HepG2 (cell line): ENCODE measurements around the gene INO80B. TPM values are rescaled to one million over a fixed set of nuclear protein-coding genes. Genes with fewer than 3 reads are reported as not detected.

ENCODE experiments used
- ARNTL ChIP-seq: sonication (generic); formaldehyde crosslinking; IDR thresholded peaks from 2 replicates; pipeline ENCODE4 v1.4.0; 2020; ENCODE audit warnings: mild to moderate bottlenecking, missing genetic modification reagents
- ETV5 ChIP-seq: IDR thresholded peaks from 2 replicates; pipeline ENCODE4 v1.6.1; 2018; ENCODE audit warnings: missing biosample characterization, missing genetic modification reagents, inconsistent platforms, borderline replicate concordance
- FOSL2 ChIP-seq: sonication (generic); formaldehyde crosslinking; IDR thresholded peaks from 2 replicates; pipeline ENCODE4 v1.4.0; 2020; ENCODE audit warnings: missing genetic modification reagents
- FOXK1 ChIP-seq: sonication (generic); formaldehyde crosslinking; IDR thresholded peaks from 2 replicates; pipeline ENCODE4 v1.4.0; 2020; ENCODE audit warnings: low read depth, missing genetic modification reagents, borderline replicate concordance
- GTF3A ChIP-seq: sonication (generic); formaldehyde crosslinking; conservative IDR thresholded peaks from 2 replicates; pipeline ENCODE4 v1.4.0; 2020; ENCODE audit warnings: mild to moderate bottlenecking, missing genetic modification reagents
- IRX3 ChIP-seq: sonication (generic); formaldehyde crosslinking; IDR thresholded peaks from 2 replicates; pipeline ENCODE4 v1.8.1; 2023; ENCODE audit warnings: mild to moderate bottlenecking, low read depth, missing genetic modification reagents, borderline replicate concordance
- JUND ChIP-seq: sonication (generic); formaldehyde crosslinking; IDR thresholded peaks from 2 replicates; pipeline ENCODE4 v1.8.0; 2022; ENCODE audit warnings: mild to moderate bottlenecking, missing genetic modification reagents
- KLF12 ChIP-seq: sonication (generic); formaldehyde crosslinking; IDR thresholded peaks from 2 replicates; pipeline ENCODE4 v1.4.0; 2020; ENCODE audit warnings: missing genetic modification reagents, borderline replicate concordance
- PRPF4 ChIP-seq: fragments of 200-400 bp; formaldehyde crosslinking; IDR thresholded peaks from 2 replicates; pipeline ENCODE4 v1.6.1; 2016; ENCODE audit warnings: low read length, low read depth; ENCODE audit not compliant: poor library complexity, severe bottlenecking
- RBFOX2 ChIP-seq: fragments of 200-400 bp; formaldehyde crosslinking; IDR thresholded peaks from 2 replicates; pipeline ENCODE4 v1.6.1; 2017; ENCODE audit warnings: low read depth, mild to moderate bottlenecking, low read length
- RBM39 ChIP-seq: fragments of 200-400 bp; formaldehyde crosslinking; IDR thresholded peaks from one replicate; pipeline ENCODE4 v1.6.1; 2018; ENCODE audit warnings: antibody characterized with exemption, mild to moderate bottlenecking, low read depth, low read length; ENCODE audit not compliant: poor library complexity, severe bottlenecking
- SATB2 ChIP-seq: sonication (generic); formaldehyde crosslinking; IDR thresholded peaks from 2 replicates; pipeline ENCODE4 v1.5.0; 2020; ENCODE audit warnings: missing genetic modification reagents
- SKI ChIP-seq: fragments of 450-650 bp; IDR thresholded peaks from one replicate; pipeline ENCODE4 v1.6.1; 2018; ENCODE audit warnings: mild to moderate bottlenecking; ENCODE audit not compliant: partially characterized antibody
- SRF ChIP-seq: IDR thresholded peaks from 2 replicates; pipeline ENCODE4 v1.6.1; 2011; ENCODE audit warnings: mild to moderate bottlenecking, low read depth, low read length, moderate library complexity
- SRSF9 ChIP-seq: fragments of 200-400 bp; formaldehyde crosslinking; IDR thresholded peaks from 2 replicates; pipeline ENCODE4 v1.6.1; 2018; ENCODE audit warnings: borderline replicate concordance, mild to moderate bottlenecking, low read depth, low read length; ENCODE audit not compliant: insufficient read depth, poor library complexity, severe bottlenecking
- ZNF274 ChIP-seq: sonication (generic); formaldehyde crosslinking; IDR thresholded peaks from 2 replicates; pipeline ENCODE4 v1.5.1; 2020; ENCODE audit warnings: mild to moderate bottlenecking, missing genetic modification reagents
- ZNF572 ChIP-seq: sonication (generic); formaldehyde crosslinking; IDR thresholded peaks from 2 replicates; pipeline ENCODE4 v1.5.1; 2020; ENCODE audit warnings: mild to moderate bottlenecking, missing genetic modification reagents
- ZNF652 ChIP-seq: IDR thresholded peaks from 2 replicates; pipeline ENCODE4 v1.6.1; 2016; ENCODE audit warnings: low read depth, borderline replicate concordance
- polyA plus RNA-seq, 8 experiments: library from polyadenylated mRNA; depleted of rRNA in 3 of 8; stranded (reverse) in 7 of 8; unstranded in 1 of 8; fragments of >200 nt; fragmentation: Illumina TruSeq in 4 of 8; extraction: Trizol in 4 of 8; gene quantifications; 2 replicates each; pipeline versions ENCODE4 v1.2.1 to v1.2.3, GENCODE V29; 2011 to 2016; ENCODE audit warnings: low read depth in 4 of 8, missing spikeins in 1 of 8, mixed read lengths in 1 of 8; ENCODE audit not compliant: insufficient read depth in 1 of 8
- total RNA-seq, 5 experiments: library from RNA; depleted of rRNA; stranded (reverse); fragments of >200 nt; fragmentation: Illumina TruSeq; extraction: Trizol; gene quantifications; 2 replicates each; pipeline ENCODE4 v1.2.3, GENCODE V29; 2016; ENCODE audit warnings: low read depth in 1 of 5
- TF ChIP-seq, protein P1 (sequence below): sonication (generic); formaldehyde crosslinking; IDR thresholded peaks from 2 replicates; pipeline ENCODE4 v1.4.0; 2020; ENCODE audit warnings: missing genetic modification reagents, mild to moderate bottlenecking, borderline replicate concordance
- TF ChIP-seq, protein P2 (sequence below): sonication (generic); formaldehyde crosslinking; IDR thresholded peaks from 2 replicates; pipeline ENCODE4 v1.5.0; 2020; ENCODE audit warnings: missing genetic modification reagents
- TF ChIP-seq, protein P3 (sequence below): sonication (generic); formaldehyde crosslinking; IDR thresholded peaks from 2 replicates; pipeline ENCODE4 v1.4.0; 2020; ENCODE audit warnings: mild to moderate bottlenecking, missing genetic modification reagents

The INO80B gene
- total and polyA plus RNA-seq, 2 of the 13 experiments (the other 11 are each of a cell fraction or from before 2014, with no cell fraction given), result 6.2 to 14.5 TPM

GRCh38 chr2:74502720-74503505, 48.0 kb downstream of the INO80B start (continued):
- TF ChIP-seq RBM39 (peak; percentile 74), KLF12 (CRISPR knock-in tag) (no peak), PRPF4 (no peak), SRF (no peak), GTF3A (CRISPR knock-in tag) (0 out of 2 replicates have a peak, but pooled peaks have one; percentile 64), SATB2 (0 out of 2 replicates have a peak, but pooled peaks have one; percentile 25), ZNF652 (CRISPR knock-in tag) (no peak), JUND (CRISPR knock-in tag) (peak; percentile 55; the same call in 1 of the 2 replicates), FOXK1 (CRISPR knock-in tag) (0 out of 2 replicates have a peak, but pooled peaks have one; percentile 15), SRSF9 (no peak), ARNTL (CRISPR knock-in tag) (peak; percentile 52; the same call in 1 of the 2 replicates), ZNF274 (CRISPR knock-in tag) (peak; percentile 60; the same call in 1 of the 2 replicates), ETV5 (peak; percentile 87), SKI (peak; percentile 48), ZNF572 (CRISPR knock-in tag) (peak; percentile 98), FOSL2 (CRISPR knock-in tag) (peak; percentile 87), IRX3 (peak; percentile 65; the same call in 1 of the 2 replicates), RBFOX2 (peak; percentile 97)
- TF ChIP-seq, protein P1, sequence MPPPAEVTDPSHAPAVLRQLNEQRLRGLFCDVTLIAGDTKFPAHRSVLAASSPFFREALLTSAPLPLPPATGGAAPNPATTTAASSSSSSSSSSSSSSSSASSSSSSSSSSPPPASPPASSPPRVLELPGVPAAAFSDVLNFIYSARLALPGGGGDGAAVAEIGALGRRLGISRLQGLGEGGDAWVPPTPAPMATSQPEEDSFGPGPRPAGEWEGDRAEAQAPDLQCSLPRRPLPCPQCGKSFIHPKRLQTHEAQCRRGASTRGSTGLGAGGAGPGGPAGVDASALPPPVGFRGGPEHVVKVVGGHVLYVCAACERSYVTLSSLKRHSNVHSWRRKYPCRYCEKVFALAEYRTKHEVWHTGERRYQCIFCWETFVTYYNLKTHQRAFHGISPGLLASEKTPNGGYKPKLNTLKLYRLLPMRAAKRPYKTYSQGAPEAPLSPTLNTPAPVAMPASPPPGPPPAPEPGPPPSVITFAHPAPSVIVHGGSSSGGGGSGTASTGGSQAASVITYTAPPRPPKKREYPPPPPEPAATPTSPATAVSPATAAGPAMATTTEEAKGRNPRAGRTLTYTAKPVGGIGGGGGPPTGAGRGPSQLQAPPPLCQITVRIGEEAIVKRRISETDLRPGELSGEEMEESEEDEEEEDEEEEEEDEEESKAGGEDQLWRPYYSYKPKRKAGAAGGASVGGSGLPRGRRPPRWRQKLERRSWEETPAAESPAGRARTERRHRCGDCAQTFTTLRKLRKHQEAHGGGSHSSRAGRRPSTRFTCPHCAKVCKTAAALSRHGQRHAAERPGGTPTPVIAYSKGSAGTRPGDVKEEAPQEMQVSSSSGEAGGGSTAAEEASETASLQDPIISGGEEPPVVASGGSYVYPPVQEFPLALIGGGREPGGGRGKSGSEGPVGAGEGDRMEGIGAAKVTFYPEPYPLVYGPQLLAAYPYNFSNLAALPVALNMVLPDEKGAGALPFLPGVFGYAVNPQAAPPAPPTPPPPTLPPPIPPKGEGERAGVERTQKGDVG, result peak; percentile 91; the same call in 1 of the 2 replicates
- TF ChIP-seq, protein P2, sequence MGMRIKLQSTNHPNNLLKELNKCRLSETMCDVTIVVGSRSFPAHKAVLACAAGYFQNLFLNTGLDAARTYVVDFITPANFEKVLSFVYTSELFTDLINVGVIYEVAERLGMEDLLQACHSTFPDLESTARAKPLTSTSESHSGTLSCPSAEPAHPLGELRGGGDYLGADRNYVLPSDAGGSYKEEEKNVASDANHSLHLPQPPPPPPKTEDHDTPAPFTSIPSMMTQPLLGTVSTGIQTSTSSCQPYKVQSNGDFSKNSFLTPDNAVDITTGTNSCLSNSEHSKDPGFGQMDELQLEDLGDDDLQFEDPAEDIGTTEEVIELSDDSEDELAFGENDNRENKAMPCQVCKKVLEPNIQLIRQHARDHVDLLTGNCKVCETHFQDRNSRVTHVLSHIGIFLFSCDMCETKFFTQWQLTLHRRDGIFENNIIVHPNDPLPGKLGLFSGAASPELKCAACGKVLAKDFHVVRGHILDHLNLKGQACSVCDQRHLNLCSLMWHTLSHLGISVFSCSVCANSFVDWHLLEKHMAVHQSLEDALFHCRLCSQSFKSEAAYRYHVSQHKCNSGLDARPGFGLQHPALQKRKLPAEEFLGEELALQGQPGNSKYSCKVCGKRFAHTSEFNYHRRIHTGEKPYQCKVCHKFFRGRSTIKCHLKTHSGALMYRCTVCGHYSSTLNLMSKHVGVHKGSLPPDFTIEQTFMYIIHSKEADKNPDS (CRISPR knock-in tag), result peak; percentile 95; the same call in 1 of the 2 replicates
- TF ChIP-seq, protein P3, sequence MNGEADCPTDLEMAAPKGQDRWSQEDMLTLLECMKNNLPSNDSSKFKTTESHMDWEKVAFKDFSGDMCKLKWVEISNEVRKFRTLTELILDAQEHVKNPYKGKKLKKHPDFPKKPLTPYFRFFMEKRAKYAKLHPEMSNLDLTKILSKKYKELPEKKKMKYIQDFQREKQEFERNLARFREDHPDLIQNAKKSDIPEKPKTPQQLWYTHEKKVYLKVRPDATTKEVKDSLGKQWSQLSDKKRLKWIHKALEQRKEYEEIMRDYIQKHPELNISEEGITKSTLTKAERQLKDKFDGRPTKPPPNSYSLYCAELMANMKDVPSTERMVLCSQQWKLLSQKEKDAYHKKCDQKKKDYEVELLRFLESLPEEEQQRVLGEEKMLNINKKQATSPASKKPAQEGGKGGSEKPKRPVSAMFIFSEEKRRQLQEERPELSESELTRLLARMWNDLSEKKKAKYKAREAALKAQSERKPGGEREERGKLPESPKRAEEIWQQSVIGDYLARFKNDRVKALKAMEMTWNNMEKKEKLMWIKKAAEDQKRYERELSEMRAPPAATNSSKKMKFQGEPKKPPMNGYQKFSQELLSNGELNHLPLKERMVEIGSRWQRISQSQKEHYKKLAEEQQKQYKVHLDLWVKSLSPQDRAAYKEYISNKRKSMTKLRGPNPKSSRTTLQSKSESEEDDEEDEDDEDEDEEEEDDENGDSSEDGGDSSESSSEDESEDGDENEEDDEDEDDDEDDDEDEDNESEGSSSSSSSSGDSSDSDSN, result peak; percentile 87
